ENCODE measurements around the gene C12orf76. TPM values are rescaled to one million over a fixed set of nuclear protein-coding genes. Genes with fewer than 3 reads are reported as not detected.
"Not testable (repeated sequence)": the region's sequence is repeated elsewhere in the genome, so short reads cannot be mapped to it uniquely, and the experiment has no call there.

Gene C12orf76
- total RNA-seq, 1 donor from 2014 or later = 5.4 TPM

DNA sequence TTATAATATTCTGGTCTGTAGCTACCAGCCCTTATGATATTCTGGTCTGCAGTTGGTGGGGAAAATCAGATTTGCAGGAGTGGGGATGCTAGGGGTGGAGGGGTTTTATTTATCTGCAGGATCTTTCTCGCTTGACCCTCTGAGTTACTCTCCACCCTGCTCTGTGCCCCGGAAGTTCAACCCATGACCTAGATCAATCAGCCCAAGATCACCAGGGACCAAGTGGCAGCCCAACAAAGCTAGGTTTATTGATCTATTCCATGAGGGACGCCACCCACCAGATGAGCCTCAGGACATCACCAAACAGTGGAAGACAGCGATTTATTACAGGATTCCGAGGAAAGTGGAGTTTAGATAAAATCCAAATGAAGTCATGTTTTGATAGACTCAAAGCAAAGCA lies 25.8 kb upstream of the C12orf76 start:
- no peak for DNase-seq
- H3K4me1 ChIP-seq = peaks cover 10% of the 10 kb centered on the region
- H3K4me3 ChIP-seq = peak overlapping the region; percentile 55
- H3K27ac ChIP-seq (replicated peaks) = no peak overlapping the region
- no peaks in the 10 kb centered on the region for H3K36me3 ChIP-seq
- intact Hi-C loops (cut with micrococcal nuclease) = no loop called here
- no peak for TF ChIP-seq CTCF (IDR thresholded peaks at IDR 0.05; ENCODE audit: borderline replicate concordance)
- no peaks in the 10 kb centered on the region for H3K9me3 ChIP-seq (replicated peaks)
- H3K27me3 ChIP-seq (ENCODE audit: low read depth) = no peaks in the 10 kb centered on the region

GRCh38 chr12:110073049-110073831 lies 24.9 kb upstream of the C12orf76 start:
- Histone ChIP-seq H3K36me3 (no peaks in the 10 kb centered on the region), H3K9me3 (replicated peaks) (no peaks in the 10 kb centered on the region), H3K27ac (replicated peaks) (peak overlapping the region; percentile 12), H3K4me3 (peak overlapping the region; percentile 55), H3K4me1 (peaks cover 9% of the 10 kb centered on the region), H3K27me3 (ENCODE audit: low read depth) (no peaks in the 10 kb centered on the region)
- DNase-seq = peak; percentile 21
- intact Hi-C loops (cut with micrococcal nuclease) = no loop called here
- TF ChIP-seq CTCF (IDR thresholded peaks at IDR 0.05; ENCODE audit: borderline replicate concordance) = no peak

- intact Hi-C loops (cut with micrococcal nuclease); DNase-seq; H3K27me3 ChIP-seq (ENCODE audit: low read depth); H3K27ac ChIP-seq (replicated peaks); H3K36me3 ChIP-seq; H3K9me3 ChIP-seq (replicated peaks); H3K4me1 ChIP-seq: not testable (repeated sequence)
- H3K4me3 ChIP-seq = peak overlapping the region; percentile 55
Observed at GRCh38 chr12:110072636-110073035, 24.3 kb upstream of the C12orf76 start.

DNA sequence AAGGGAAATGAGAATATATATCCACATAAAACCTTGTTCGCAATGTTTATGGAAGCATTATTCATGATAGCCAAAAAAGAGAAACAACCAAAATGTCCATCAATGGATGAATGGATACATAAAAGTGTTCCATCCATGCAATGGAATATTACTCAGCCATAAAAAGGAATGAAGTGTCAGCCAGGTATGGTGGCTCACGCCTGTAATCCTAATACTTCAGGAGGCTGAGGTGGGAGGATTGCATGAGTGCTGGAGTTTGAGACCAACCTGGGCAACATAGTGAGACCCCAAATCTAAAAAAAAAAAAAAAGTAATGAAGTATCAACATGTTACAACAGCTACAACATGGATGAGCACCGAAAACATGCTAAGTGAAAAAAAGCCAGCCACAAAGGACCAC lies 23.6 kb upstream of the C12orf76 start:
- Histone ChIP-seq H3K36me3 (no peaks in the 10 kb centered on the region), H3K9me3 (replicated peaks) (no peaks in the 10 kb centered on the region), H3K4me3 (no peak overlapping the region), H3K27me3 (ENCODE audit: low read depth) (no peaks in the 10 kb centered on the region), H3K4me1 (peaks cover 9% of the 10 kb centered on the region), H3K27ac (replicated peaks) (no peak overlapping the region)
- DNase-seq = no peak
- intact Hi-C loops (cut with micrococcal nuclease) = no loop called here
- no peak for TF ChIP-seq CTCF (IDR thresholded peaks at IDR 0.05; ENCODE audit: borderline replicate concordance)

DNA sequence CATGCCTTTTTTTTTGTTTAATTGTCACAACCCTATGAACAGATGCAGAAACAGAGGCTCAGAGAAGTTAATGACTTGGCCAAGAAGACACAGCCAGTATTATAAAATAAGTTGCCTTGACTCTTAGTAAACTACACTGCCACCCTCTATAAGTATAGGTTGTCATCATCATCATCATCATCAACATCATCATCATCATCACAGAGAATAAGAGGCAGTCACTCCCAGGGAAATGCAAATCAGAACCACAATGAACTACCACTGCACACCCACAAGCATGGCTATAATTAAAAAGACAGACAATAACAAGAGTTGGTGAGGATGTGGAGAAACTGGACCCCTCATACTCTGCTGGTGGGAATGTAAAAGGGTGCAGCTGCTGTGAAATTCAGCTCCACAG lies 23.2 kb upstream of the C12orf76 start:
- H3K27me3 ChIP-seq (ENCODE audit: low read depth) = no peaks in the 10 kb centered on the region
- TF ChIP-seq CTCF (IDR thresholded peaks at IDR 0.05; ENCODE audit: borderline replicate concordance) = no peak
- no peak for DNase-seq
- no peak overlapping the region for H3K27ac ChIP-seq (replicated peaks)
- no peaks in the 10 kb centered on the region for H3K9me3 ChIP-seq (replicated peaks)
- H3K4me1 ChIP-seq = peaks cover 9% of the 10 kb centered on the region
- H3K36me3 ChIP-seq = no peaks in the 10 kb centered on the region
- intact Hi-C loops (cut with micrococcal nuclease) = no loop called here
- no peak overlapping the region for H3K4me3 ChIP-seq

DNA sequence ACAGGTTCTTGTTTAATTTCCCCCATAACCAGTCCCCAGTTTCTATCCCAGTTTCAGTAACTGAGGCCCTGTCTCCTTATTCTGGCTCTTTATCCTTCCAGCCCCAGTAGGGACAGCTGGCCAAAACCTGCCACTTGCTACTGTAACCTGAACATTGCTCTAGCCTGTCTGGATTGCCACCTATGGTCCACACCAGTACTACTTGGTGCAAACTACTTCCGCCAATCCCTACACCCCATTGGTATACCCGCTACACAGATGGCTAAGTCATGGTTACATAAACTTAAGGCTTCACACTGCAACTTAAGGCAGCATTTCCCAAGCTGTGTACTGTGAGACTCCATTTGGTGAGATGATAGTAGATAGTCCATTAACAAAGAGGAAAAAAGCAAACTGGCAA lies 20.3 kb upstream of the C12orf76 start:
- H3K27ac ChIP-seq (replicated peaks) = no peak overlapping the region
- no peaks in the 10 kb centered on the region for H3K27me3 ChIP-seq (ENCODE audit: low read depth)
- intact Hi-C loops (cut with micrococcal nuclease) = no loop called here
- no peak for TF ChIP-seq CTCF (IDR thresholded peaks at IDR 0.05; ENCODE audit: borderline replicate concordance)
- no peaks in the 10 kb centered on the region for H3K9me3 ChIP-seq (replicated peaks)
- DNase-seq = no peak
- peaks cover 8% of the 10 kb centered on the region for H3K4me1 ChIP-seq
- no peaks in the 10 kb centered on the region for H3K36me3 ChIP-seq
- H3K4me3 ChIP-seq = no peak overlapping the region

DNA sequence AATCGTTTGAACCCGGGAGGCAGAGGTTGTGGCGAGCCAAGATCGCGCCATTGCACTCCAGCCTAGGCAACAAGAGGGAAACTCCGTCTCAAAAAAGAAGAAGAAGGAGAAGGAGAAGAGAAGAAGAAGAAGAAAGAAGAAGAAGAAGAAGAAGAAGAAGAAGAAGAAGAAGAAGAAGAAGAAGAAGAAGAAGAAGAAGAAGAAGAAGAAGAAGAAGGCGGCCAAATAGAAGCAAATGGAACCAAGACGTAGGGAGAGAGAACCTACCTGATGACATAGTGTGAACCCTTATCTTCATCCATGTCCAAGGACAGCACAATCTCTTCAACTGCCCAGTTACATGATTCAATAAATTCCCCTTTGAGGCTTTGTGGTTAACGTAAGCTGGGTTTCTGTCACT lies 19.8 kb upstream of the C12orf76 start:
- H3K36me3 ChIP-seq; H3K4me1 ChIP-seq; H3K27ac ChIP-seq (replicated peaks); H3K4me3 ChIP-seq; H3K27me3 ChIP-seq (ENCODE audit: low read depth); H3K9me3 ChIP-seq (replicated peaks); DNase-seq; intact Hi-C loops (cut with micrococcal nuclease): not testable (repeated sequence)
